Endothelial cell of umbilical vein (primary cell): Measurements from ENCODE around the gene CD207.

Experiments
- EZH2 ChIP-seq: IDR thresholded peaks from 2 replicates; pipeline ENCODE4 v1.6.1; 2012; ENCODE audit warnings: borderline replicate concordance, low read depth, mild to moderate bottlenecking, moderate library complexity, low read length, inconsistent platforms; ENCODE audit not compliant: severe bottlenecking
- FOS ChIP-seq: IDR thresholded peaks from 2 replicates; pipeline ENCODE4 v1.6.1; 2011; ENCODE audit warnings: mild to moderate bottlenecking, low read length, moderate library complexity, borderline replicate concordance; ENCODE audit not compliant: insufficient read depth
- POLR2A ChIP-seq: IDR thresholded peaks from 2 replicates; pipeline ENCODE4 v1.6.1; 2012; ENCODE audit warnings: low read depth, mild to moderate bottlenecking, control low read depth, low read length
- POLR2AphosphoS5 ChIP-seq: IDR thresholded peaks from 2 replicates; pipeline ENCODE4 v1.6.1; 2012; ENCODE audit warnings: low read depth, mild to moderate bottlenecking, control low read depth, low read length, moderate library complexity; ENCODE audit not compliant: insufficient read depth
- TF ChIP-seq, protein P1 (sequence below), 2 donors: IDR thresholded peaks; 1 replicate in 1 of 2; 2 replicates in 1 of 2; pipeline ENCODE4 v1.5.1; 2011; ENCODE audit warnings: low read length in 2 of 2, mild to moderate bottlenecking in 2 of 2, moderate library complexity in 2 of 2, control low read depth in 1 of 2, inconsistent platforms in 1 of 2, low read depth in 1 of 2; ENCODE audit not compliant: insufficient read depth in 1 of 2; ENCODE audit errors: extremely low read depth in 1 of 2

DNA sequence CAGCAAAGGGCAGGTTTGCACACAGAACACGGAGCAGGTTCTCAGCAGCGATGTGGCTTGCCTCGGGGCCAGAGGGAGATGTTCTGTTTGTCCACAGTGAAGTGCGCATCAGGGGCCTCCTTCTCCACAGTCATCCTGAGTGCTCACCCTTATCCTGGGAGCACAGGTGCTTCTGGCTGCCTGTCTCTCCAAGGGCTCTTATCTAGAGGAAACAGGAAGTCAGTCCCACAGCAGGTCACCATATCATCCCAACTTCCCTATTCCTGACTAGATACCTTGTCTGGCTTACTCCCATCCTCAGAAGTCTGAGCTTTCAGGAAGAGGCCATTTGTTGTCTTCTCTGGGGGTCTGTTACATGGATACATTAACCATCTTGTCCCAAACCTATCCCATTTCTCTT lies at the start of gene CD207:
- no peak for TF ChIP-seq EZH2
- TF ChIP-seq, protein P1, sequence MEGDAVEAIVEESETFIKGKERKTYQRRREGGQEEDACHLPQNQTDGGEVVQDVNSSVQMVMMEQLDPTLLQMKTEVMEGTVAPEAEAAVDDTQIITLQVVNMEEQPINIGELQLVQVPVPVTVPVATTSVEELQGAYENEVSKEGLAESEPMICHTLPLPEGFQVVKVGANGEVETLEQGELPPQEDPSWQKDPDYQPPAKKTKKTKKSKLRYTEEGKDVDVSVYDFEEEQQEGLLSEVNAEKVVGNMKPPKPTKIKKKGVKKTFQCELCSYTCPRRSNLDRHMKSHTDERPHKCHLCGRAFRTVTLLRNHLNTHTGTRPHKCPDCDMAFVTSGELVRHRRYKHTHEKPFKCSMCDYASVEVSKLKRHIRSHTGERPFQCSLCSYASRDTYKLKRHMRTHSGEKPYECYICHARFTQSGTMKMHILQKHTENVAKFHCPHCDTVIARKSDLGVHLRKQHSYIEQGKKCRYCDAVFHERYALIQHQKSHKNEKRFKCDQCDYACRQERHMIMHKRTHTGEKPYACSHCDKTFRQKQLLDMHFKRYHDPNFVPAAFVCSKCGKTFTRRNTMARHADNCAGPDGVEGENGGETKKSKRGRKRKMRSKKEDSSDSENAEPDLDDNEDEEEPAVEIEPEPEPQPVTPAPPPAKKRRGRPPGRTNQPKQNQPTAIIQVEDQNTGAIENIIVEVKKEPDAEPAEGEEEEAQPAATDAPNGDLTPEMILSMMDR (IDR thresholded peaks at IDR 0.05; ENCODE audit: extremely low read depth in 1 of 2, insufficient read depth in 1 of 2, low read depth in 1 of 2, low read length in 2 of 2): no peak
- TF ChIP-seq POLR2AphosphoS5: no peak
- no peak for TF ChIP-seq POLR2A
- no peak for TF ChIP-seq FOS
